WTC11 (cell line): ENCODE data around the gene COPS9.

Experiments used
- ATF3 ChIP-seq: sonication (generic); formaldehyde crosslinking; conservative IDR thresholded peaks from 2 replicates; pipeline ENCODE4 v1.8.1; 2022; ENCODE audit warnings: mild to moderate bottlenecking, missing genetic modification reagents
- CREB1 ChIP-seq: sonication (generic); formaldehyde crosslinking; IDR thresholded peaks from 2 replicates; pipeline ENCODE4 v1.8.0; 2023; ENCODE audit warnings: mild to moderate bottlenecking, missing genetic modification reagents
- CTCF ChIP-seq: fragments of 200-600 bp; IDR thresholded peaks from 2 replicates; pipeline ENCODE4 v1.8.0; 2022; ENCODE audit warnings: antibody characterized with exemption
- FOXP1 ChIP-seq: sonication (generic); formaldehyde crosslinking; IDR thresholded peaks from 2 replicates; pipeline ENCODE4 v1.8.0; 2022; ENCODE audit warnings: missing genetic modification reagents, mild to moderate bottlenecking, moderate library complexity, borderline replicate concordance
- MXD4 ChIP-seq: fragments of 250-450 bp; sonication (Bioruptor Pico); IDR thresholded peaks from 2 replicates; pipeline ENCODE4 v1.8.0; 2021; ENCODE audit warnings: mild to moderate bottlenecking, moderate library complexity, borderline replicate concordance
- NFYB ChIP-seq: sonication (generic); formaldehyde crosslinking; conservative IDR thresholded peaks from 2 replicates; pipeline ENCODE4 v1.8.0; 2022; ENCODE audit warnings: low read depth, missing genetic modification reagents
- SMAD4 ChIP-seq: sonication (generic); formaldehyde crosslinking; IDR thresholded peaks from 2 replicates; pipeline ENCODE4 v1.8.0; 2022; ENCODE audit warnings: mild to moderate bottlenecking, missing genetic modification reagents
- SP1 ChIP-seq: sonication (generic); formaldehyde crosslinking; conservative IDR thresholded peaks from 2 replicates; pipeline ENCODE4 v1.8.1; 2022; ENCODE audit warnings: missing genetic modification reagents
- USF2 ChIP-seq: sonication (generic); formaldehyde crosslinking; IDR thresholded peaks from 2 replicates; pipeline ENCODE4 v1.8.1; 2023; ENCODE audit warnings: mild to moderate bottlenecking, missing genetic modification reagents, moderate library complexity
- TF ChIP-seq, protein P1 (sequence below): sonication (generic); formaldehyde crosslinking; IDR thresholded peaks from 2 replicates; pipeline ENCODE4 v1.8.0; 2023; ENCODE audit warnings: missing genetic modification reagents
- TF ChIP-seq, protein P2 (sequence below): sonication (generic); formaldehyde crosslinking; IDR thresholded peaks from 2 replicates; pipeline ENCODE4 v1.8.0; 2022; ENCODE audit warnings: missing genetic modification reagents

DNA sequence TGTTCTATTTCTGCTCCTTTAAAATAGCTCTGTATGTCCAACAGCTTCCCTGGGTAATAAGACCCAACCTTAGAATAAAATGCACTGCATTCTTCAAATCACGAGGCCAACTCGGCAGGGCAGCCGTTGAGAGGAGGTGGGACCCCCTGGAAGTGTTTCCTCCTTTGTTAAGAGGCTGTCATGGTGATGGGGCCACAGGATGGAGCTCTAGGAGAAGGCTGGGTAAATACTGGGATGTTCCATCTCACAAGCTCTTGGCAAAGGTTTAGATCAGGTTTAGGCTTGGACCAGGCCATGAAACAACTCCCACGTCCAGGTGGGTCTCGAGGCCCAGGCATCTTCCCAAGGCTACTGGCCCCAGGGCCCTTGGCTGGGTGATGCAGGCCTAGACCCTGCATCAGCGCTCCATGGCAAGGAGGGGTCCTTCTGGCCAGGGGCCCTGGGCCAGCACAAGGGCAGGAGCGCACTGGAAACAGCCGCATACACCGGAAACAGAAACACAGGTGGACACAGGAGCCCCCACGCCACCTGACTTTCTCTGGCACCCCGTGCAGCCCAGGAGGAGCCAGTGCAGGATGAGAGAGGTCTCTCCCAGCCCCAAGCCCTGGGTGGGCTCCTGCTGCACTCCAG lies 43.2 kb upstream of the COPS9 start:
- no peak for TF ChIP-seq MXD4 (CRISPR knock-in tag)
- TF ChIP-seq CREB1: no peak
- no peak for TF ChIP-seq CTCF
- no peak for TF ChIP-seq ATF3 (CRISPR knock-in tag)
- no peak for TF ChIP-seq NFYB
- no peak for TF ChIP-seq SMAD4 (CRISPR knock-in tag)
- TF ChIP-seq USF2 (CRISPR knock-in tag): no peak
- TF ChIP-seq, protein P1, sequence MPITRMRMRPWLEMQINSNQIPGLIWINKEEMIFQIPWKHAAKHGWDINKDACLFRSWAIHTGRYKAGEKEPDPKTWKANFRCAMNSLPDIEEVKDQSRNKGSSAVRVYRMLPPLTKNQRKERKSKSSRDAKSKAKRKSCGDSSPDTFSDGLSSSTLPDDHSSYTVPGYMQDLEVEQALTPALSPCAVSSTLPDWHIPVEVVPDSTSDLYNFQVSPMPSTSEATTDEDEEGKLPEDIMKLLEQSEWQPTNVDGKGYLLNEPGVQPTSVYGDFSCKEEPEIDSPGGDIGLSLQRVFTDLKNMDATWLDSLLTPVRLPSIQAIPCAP: no peak
- no peak for TF ChIP-seq SP1 (CRISPR knock-in tag)
- TF ChIP-seq, protein P2, sequence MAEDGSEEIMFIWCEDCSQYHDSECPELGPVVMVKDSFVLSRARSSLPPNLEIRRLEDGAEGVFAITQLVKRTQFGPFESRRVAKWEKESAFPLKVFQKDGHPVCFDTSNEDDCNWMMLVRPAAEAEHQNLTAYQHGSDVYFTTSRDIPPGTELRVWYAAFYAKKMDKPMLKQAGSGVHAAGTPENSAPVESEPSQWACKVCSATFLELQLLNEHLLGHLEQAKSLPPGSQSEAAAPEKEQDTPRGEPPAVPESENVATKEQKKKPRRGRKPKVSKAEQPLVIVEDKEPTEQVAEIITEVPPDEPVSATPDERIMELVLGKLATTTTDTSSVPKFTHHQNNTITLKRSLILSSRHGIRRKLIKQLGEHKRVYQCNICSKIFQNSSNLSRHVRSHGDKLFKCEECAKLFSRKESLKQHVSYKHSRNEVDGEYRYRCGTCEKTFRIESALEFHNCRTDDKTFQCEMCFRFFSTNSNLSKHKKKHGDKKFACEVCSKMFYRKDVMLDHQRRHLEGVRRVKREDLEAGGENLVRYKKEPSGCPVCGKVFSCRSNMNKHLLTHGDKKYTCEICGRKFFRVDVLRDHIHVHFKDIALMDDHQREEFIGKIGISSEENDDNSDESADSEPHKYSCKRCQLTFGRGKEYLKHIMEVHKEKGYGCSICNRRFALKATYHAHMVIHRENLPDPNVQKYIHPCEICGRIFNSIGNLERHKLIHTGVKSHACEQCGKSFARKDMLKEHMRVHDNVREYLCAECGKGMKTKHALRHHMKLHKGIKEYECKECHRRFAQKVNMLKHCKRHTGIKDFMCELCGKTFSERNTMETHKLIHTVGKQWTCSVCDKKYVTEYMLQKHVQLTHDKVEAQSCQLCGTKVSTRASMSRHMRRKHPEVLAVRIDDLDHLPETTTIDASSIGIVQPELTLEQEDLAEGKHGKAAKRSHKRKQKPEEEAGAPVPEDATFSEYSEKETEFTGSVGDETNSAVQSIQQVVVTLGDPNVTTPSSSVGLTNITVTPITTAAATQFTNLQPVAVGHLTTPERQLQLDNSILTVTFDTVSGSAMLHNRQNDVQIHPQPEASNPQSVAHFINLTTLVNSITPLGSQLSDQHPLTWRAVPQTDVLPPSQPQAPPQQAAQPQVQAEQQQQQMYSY: no peak
- no peak for TF ChIP-seq FOXP1 (CRISPR knock-in tag)
